Endothelial cell of umbilical vein (primary cell): ENCODE results near the gene RUNDC1. TPM values are rescaled to one million over a fixed set of nuclear protein-coding genes. Genes with fewer than 3 reads are reported as not detected.

Source experiments
- BruUV-seq: library from RNA; stranded (reverse); fragments of 400-500 nt; replicated peaks from 2 replicates; lab custom pipeline; 2021; lab: Mats Ljungman, UMichigan
- CTCF ChIA-PET: fragments of 300-600, 350-600 bp; sonication (Branson Sonifier 250); formaldehyde crosslinking; loops from one replicate; lab custom pipeline; 2021; ENCODE audit warnings: antibody characterized with exemption, inconsistent platforms; lab: Charles Lee
- POLR2A ChIA-PET: fragments of 300-600, 350-600 bp; sonication (Branson Sonifier 250); formaldehyde crosslinking; loops from one replicate; lab custom pipeline; 2021; ENCODE audit warnings: antibody characterized with exemption, inconsistent platforms; lab: Charles Lee
- DNase-seq: peaks from one replicate; pipeline ENCODE4 v3.0.0-alpha.2; 2011; ENCODE audit warnings: low read depth, low spot score
- FAIRE-seq: peaks from 2 replicates; lab custom pipeline; 2011; peaks lifted over from hg19 to GRCh38; lab: Jason Lieb, UNC
- H2AFZ ChIP-seq: 2 replicates; pipeline ENCODE4 v1.6.0; 2012; ENCODE audit warnings: low read depth, low read length, control low read depth, inconsistent platforms
- H3K27ac ChIP-seq: 2 replicates; pipeline ENCODE4 v1.5.1; 2011; ENCODE audit warnings: low read depth, mild to moderate bottlenecking, control low read depth, low read length, moderate library complexity; ENCODE audit not compliant: insufficient read depth
- H3K27me3 ChIP-seq, 2 experiments: 2 replicates each; pipeline versions ENCODE4 v1.6.0 to v1.6.1; 2011; ENCODE audit warnings: low read length in 2 of 2, mixed read lengths in 1 of 2; ENCODE audit not compliant: control insufficient read depth in 2 of 2, insufficient read depth in 2 of 2
- H3K36me3 ChIP-seq, 2 experiments: 2 replicates in 1 of 2; 3 replicates in 1 of 2; pipeline ENCODE4 v1.5.1; 2011; ENCODE audit warnings: low read length in 2 of 2, mild to moderate bottlenecking in 1 of 2, moderate library complexity in 1 of 2; ENCODE audit not compliant: control insufficient read depth in 2 of 2, insufficient read depth in 2 of 2; ENCODE audit errors: extremely low read depth in 1 of 2
- H3K4me1 ChIP-seq: 3 replicates; pipeline ENCODE4 v1.5.1; 2011; ENCODE audit warnings: mild to moderate bottlenecking, low read length; ENCODE audit not compliant: control insufficient read depth, insufficient read depth; ENCODE audit errors: extremely low read depth
- H3K4me2 ChIP-seq: 2 replicates; pipeline ENCODE4 v1.6.1; 2011; ENCODE audit warnings: low read length, control low read depth, mixed read lengths; ENCODE audit not compliant: insufficient read depth
- H3K4me3 ChIP-seq, 3 experiments: fragments of 200-600 bp in 1 of 3; sonication (generic), shearing (Covaris generic) in 1 of 3; replicated peaks in 1 of 3; 2 replicates each; pipeline ENCODE4 v1.5.1; 2011 to 2016; ENCODE audit warnings: control low read depth in 3 of 3, low read length in 3 of 3, mild to moderate bottlenecking in 2 of 3, inconsistent platforms in 1 of 3, low read depth in 1 of 3, moderate library complexity in 1 of 3; ENCODE audit not compliant: insufficient read depth in 1 of 3
- H3K79me2 ChIP-seq: 2 replicates; pipeline ENCODE4 v1.6.0; 2012; ENCODE audit warnings: low read length, inconsistent platforms; ENCODE audit not compliant: control insufficient read depth, insufficient read depth
- H3K9ac ChIP-seq: replicated peaks from 2 replicates; pipeline ENCODE3; 2011; ENCODE audit warnings: low read length, control low read depth; ENCODE audit not compliant: insufficient read depth; ENCODE audit errors: extremely low read depth
- H3K9me1 ChIP-seq: replicated peaks from 3 replicates; pipeline ENCODE4 v1.6.0; 2011; ENCODE audit warnings: mild to moderate bottlenecking, low read length; ENCODE audit not compliant: control insufficient read depth, insufficient read depth; ENCODE audit errors: extremely low read depth
- H3K9me3 ChIP-seq: replicated peaks from 2 replicates; pipeline ENCODE4 v1.5.1; 2012; ENCODE audit warnings: low read length, inconsistent platforms; ENCODE audit not compliant: control insufficient read depth, insufficient read depth
- H4K20me1 ChIP-seq: replicated peaks from 2 replicates; pipeline ENCODE3; 2011; ENCODE audit warnings: mild to moderate bottlenecking, low read length; ENCODE audit not compliant: control insufficient read depth, insufficient read depth; ENCODE audit errors: extremely low read depth
- CTCF ChIP-seq, 2 donors: IDR thresholded peaks; 1 replicate in 1 of 2; 2 replicates in 1 of 2; pipeline ENCODE4 v1.5.1; 2011; ENCODE audit warnings: low read length in 2 of 2, mild to moderate bottlenecking in 2 of 2, moderate library complexity in 2 of 2, control low read depth in 1 of 2, inconsistent platforms in 1 of 2, low read depth in 1 of 2; ENCODE audit not compliant: insufficient read depth in 1 of 2; ENCODE audit errors: extremely low read depth in 1 of 2
- EZH2 ChIP-seq: IDR thresholded peaks from 2 replicates; pipeline ENCODE4 v1.6.1; 2012; ENCODE audit warnings: borderline replicate concordance, low read depth, mild to moderate bottlenecking, moderate library complexity, low read length, inconsistent platforms; ENCODE audit not compliant: severe bottlenecking
- GATA2 ChIP-seq: IDR thresholded peaks from 2 replicates; pipeline ENCODE4 v1.7.0; 2011; ENCODE audit warnings: low read depth, mild to moderate bottlenecking, moderate library complexity, mixed read lengths, low read length; ENCODE audit not compliant: insufficient read length, insufficient read depth
- JUN ChIP-seq: IDR thresholded peaks from 2 replicates; pipeline ENCODE4 v1.6.1; 2011; ENCODE audit warnings: borderline replicate concordance, low read depth; ENCODE audit not compliant: insufficient read length, insufficient read depth
- MYC ChIP-seq: IDR thresholded peaks from one replicate; pipeline ENCODE4 v1.6.1; 2011; ENCODE audit warnings: mild to moderate bottlenecking, low read depth, low read length
- dilution Hi-C: fragments of 300-500 bp; cut with MboI; formaldehyde crosslinking; loops from one replicate; pipeline ENCODE4 v1.15.0; 2019; ENCODE audit warnings: low sequenced_read_pairs; ENCODE audit not compliant: extremely low pct_ligation_motif_present
- intact Hi-C: fragments of 100-400 bp; cut with micrococcal nuclease; formaldehyde crosslinking; loops from one replicate; pipeline ENCODE4 v1.10.0; 2022
- polyA plus RNA-seq, 4 experiments: library from polyadenylated mRNA; depleted of rRNA in 3 of 4; stranded (reverse) in 3 of 4; unstranded in 1 of 4; fragments of >200 nt; gene quantifications; 2 replicates each; pipeline versions ENCODE4 v1.2.1 to v1.2.3, GENCODE V29; 2011 to 2012; ENCODE audit warnings: missing spikeins in 1 of 4
- total RNA-seq: library from RNA; stranded (reverse); gene quantifications from 2 replicates; pipeline ENCODE4 v1.2.3, GENCODE V29; 2021

RUNDC1 gene
- total and polyA plus RNA-seq, 2 donors (not counting 3 experiments of a cell fraction or from before 2014, with no cell fraction given), result 9.2 to 12.0 TPM

GRCh38 chr17:42944211-42944610 lies 36.2 kb upstream of the RUNDC1 start:
- H3K79me2 ChIP-seq, result no peaks in the 10 kb centered on the region
- no peaks in the 10 kb centered on the region for H4K20me1 ChIP-seq
- H3K9me1 ChIP-seq, result no peaks in the 10 kb centered on the region
- H2AFZ ChIP-seq, result no peak overlapping the region
- BruUV-seq, result no TSS peak
- no peaks in the 10 kb centered on the region for H3K27me3 ChIP-seq
- peak; percentile 37 for DNase-seq
- no peaks in the 10 kb centered on the region for H3K36me3 ChIP-seq
- CTCF ChIA-PET, result interaction anchor here (1.5 to 3.7 kb wide), 2 partner anchors 96 to 101 kb away, joined by 3 to 12 read pairs; partner anchors contain the start of gene AOC2
- H3K4me3 ChIP-seq, result no peak overlapping the region
- intact Hi-C loops, result no loop called here
- H3K4me2 ChIP-seq, result no peak overlapping the region
- H3K9ac ChIP-seq, result no peak overlapping the region
- TF ChIP-seq JUN, result no peak
- no peaks in the 10 kb centered on the region for H3K9me3 ChIP-seq
- dilution Hi-C loops, result no loop called here
- FAIRE-seq, result no peak
- POLR2A ChIA-PET, result no interaction called here
- H3K4me1 ChIP-seq, result no peaks in the 10 kb centered on the region
- no peak overlapping the region for H3K27ac ChIP-seq

- FAIRE-seq (no peak), DNase-seq (no peak)
- no peak overlapping the region for H3K27ac ChIP-seq
- no peak overlapping the region for H3K4me2 ChIP-seq
- TF ChIP-seq MYC, result no peak
- no peak for TF ChIP-seq EZH2
- TF ChIP-seq JUN, result no peak
- no peak for TF ChIP-seq GATA2
- TF ChIP-seq CTCF (IDR thresholded peaks at IDR 0.05; ENCODE audit: extremely low read depth in 1 of 2, insufficient read depth in 1 of 2, low read depth in 1 of 2, low read length in 2 of 2), result no peak
- H4K20me1 ChIP-seq, result no peaks in the 10 kb centered on the region
- H3K36me3 ChIP-seq, result no peaks in the 10 kb centered on the region
- H3K9me1 ChIP-seq, result no peaks in the 10 kb centered on the region
- ChIA-PET CTCF (interaction anchor here (3.2 kb wide), 1 partner anchor 51 kb away, joined by 9 read pairs; the partner anchor contains the start of gene RPL27), POLR2A (no interaction called here)
- H3K9ac ChIP-seq, result no peak overlapping the region
- H3K27me3 ChIP-seq, result no peaks in the 10 kb centered on the region
- H3K79me2 ChIP-seq, result no peaks in the 10 kb centered on the region
- intact Hi-C loops (no loop called here), dilution Hi-C loops (no loop called here)
- H3K4me1 ChIP-seq, result no peaks in the 10 kb centered on the region
- BruUV-seq, result no TSS peak
- no peak overlapping the region for H3K4me3 ChIP-seq
- no peak overlapping the region for H2AFZ ChIP-seq
- no peaks in the 10 kb centered on the region for H3K9me3 ChIP-seq
These were observed 33.6 kb upstream of the RUNDC1 start for GRCh38 chr17:42946812-42947211.
